Stomach smooth muscle (tissue), 2 donors: Measurements from ENCODE around the gene KLC3.

ENCODE experiments used
- H3K27ac ChIP-seq: one replicate; pipeline ENCODE4 v1.7.0; 2013; ENCODE audit warnings: mild to moderate bottlenecking, low read length, inconsistent platforms
- H3K27me3 ChIP-seq, 2 donors: one replicate each; pipeline ENCODE4 v1.7.0; 2013; ENCODE audit warnings: low read length in 2 of 2; ENCODE audit not compliant: insufficient read depth in 2 of 2, control insufficient read depth in 1 of 2
- H3K36me3 ChIP-seq, 2 donors: one replicate each; pipeline ENCODE4 v1.7.0; 2013; ENCODE audit warnings: low read length in 2 of 2; ENCODE audit not compliant: control insufficient read depth in 2 of 2, insufficient read depth in 2 of 2
- H3K4me1 ChIP-seq: one replicate; pipeline ENCODE4 v1.7.0; 2013; ENCODE audit warnings: low read length; ENCODE audit not compliant: control insufficient read depth, insufficient read depth
- H3K4me3 ChIP-seq, 2 donors: one replicate each; pipeline ENCODE4 v1.7.0; 2013; ENCODE audit warnings: low read length in 2 of 2
- H3K9ac ChIP-seq, 2 donors: one replicate each; pipeline ENCODE4 v1.7.0; 2013; ENCODE audit warnings: low read length in 2 of 2, mild to moderate bottlenecking in 1 of 2
- H3K9me3 ChIP-seq, 2 donors: one replicate each; pipeline ENCODE4 v1.7.0; 2013; ENCODE audit warnings: low read length in 2 of 2; ENCODE audit not compliant: control insufficient read depth in 2 of 2
- donor health status: healthy.
- donor health status: Pancreatic carcinoma.

Gene KLC3

DNA sequence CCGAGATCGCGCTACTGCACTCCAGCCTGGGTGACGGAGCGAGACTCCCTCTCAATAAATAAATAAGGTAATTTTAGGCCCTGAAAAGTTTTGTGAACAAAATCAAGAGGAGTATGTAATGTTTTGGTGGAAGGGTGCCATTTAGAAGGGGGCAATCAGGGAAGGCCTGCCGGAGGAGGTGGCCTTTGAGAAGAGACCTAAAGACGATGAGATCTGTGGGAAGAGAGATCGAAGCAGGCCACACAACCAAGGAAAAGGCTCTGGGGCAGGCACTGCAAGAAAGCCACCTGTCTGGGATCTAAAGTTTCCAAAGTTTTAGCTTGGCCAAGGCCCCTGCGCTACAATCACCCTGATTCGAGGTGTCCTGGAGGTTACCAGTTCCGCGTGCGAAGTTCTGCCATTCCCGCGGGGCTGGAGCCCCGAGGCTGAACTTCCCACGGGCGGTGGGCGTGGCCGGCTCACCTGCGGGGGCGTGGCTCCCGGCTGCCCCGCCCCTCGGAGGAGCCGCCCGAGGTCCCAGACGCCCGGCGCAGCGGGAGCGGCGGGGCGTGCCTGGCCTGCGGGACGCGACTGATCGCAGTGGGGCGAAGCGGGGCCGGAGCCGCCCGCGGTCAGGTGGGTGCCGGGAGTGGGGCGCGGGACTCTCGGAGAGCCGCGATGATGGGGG, at the start of gene KLC3:
KLC3 (plus strand) TSS at position 519 of the 667 bp plus-strand sequence. CDS start 4,792 bp downstream, outside the sequence.
- Histone ChIP-seq H3K9me3 (no peaks in the 10 kb centered on the region), H3K4me3 (no peak within 1 kb of the TSS), H3K4me1 (peaks cover 13% of the 10 kb centered on the region), H3K36me3 (no peaks in the 10 kb centered on the region), H3K27ac (no peak within 1 kb of the TSS), H3K9ac (no peak within 1 kb of the TSS), H3K27me3 (peaks cover 20 to 25% of the 10 kb centered on the region in 2 donors)

- peaks cover 21 to 25% of the 10 kb centered on the region in 2 donors for H3K36me3 ChIP-seq
- no peak overlapping the region for H3K9ac ChIP-seq
- H3K27ac ChIP-seq = no peak overlapping the region
- peaks cover 10% of the 10 kb centered on the region for H3K4me1 ChIP-seq
- H3K4me3 ChIP-seq = no peak overlapping the region
- no peaks in the 10 kb centered on the region for H3K27me3 ChIP-seq
- H3K9me3 ChIP-seq = no peaks in the 10 kb centered on the region
Observed at GRCh38 chr19:45291834-45292233, 48.7 kb upstream of the KLC3 start.

DNA sequence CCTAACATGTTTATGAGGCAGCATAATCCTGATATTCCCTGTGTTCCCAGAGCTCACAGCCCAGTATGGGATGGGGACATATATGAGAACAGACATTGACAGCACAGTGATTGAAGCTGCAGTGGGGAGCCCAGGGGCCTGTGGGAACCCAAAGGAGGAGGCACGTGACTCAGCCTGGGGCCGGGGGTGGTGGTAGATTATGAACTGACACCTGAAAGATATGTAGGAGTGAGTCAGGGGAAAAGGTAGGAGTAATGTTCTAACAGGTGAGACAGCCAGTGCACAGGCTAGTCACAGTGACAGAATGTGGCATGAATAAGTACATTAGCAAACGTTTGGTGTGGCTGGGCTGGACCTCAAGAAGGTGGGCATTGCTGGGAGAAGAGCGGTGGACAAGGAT, 46.9 kb upstream of the KLC3 start:
- no peaks in the 10 kb centered on the region for H3K27me3 ChIP-seq
- no peaks in the 10 kb centered on the region for H3K9me3 ChIP-seq
- H3K9ac ChIP-seq = no peak overlapping the region
- H3K27ac ChIP-seq = no peak overlapping the region
- peaks cover 21 to 23% of the 10 kb centered on the region in 2 donors for H3K36me3 ChIP-seq
- H3K4me3 ChIP-seq = no peak overlapping the region
- H3K4me1 ChIP-seq = peaks cover 10% of the 10 kb centered on the region

DNA sequence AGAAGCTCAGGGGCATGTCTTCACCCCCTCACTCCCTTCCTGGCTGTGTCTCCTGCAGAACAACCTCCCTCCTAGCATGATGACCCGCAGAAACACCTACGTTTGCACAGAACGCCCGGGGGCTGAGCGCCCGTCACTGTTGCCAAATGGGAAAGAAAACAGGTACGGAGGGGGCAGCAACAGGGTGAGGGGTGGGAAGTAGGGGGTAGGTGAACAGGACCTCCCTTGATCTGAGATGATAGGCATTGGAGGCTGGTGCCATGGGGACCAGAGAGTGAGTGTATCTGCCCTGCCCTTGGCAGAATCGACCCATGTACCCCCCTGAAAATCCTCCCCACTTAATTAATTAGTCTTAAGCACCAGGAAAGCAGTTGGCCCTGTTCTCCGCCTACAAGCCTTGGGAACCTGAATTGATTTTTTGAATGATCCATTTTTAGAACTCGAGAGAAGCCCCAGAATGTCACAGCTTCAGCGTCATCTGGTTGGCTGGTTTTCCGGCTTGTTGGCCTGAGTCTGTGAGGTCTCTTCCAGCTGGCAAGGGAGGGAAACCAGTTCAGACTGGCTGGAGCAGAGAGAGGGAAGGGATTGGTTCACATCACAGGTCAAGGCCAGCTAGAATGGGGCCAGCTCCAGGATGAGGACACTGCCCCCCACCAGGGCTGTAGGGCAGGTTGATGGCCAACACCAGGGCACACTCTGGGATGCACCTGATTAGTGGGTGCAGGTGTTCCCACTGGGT, 46.1 kb upstream of the KLC3 start:
- Histone ChIP-seq H3K4me3 (peak overlapping the region in 1 of 2 donors; percentile 3), H3K9ac (no peak overlapping the region), H3K4me1 (peaks cover 10% of the 10 kb centered on the region), H3K27me3 (no peaks in the 10 kb centered on the region), H3K27ac (no peak overlapping the region), H3K36me3 (peaks cover 25 to 26% of the 10 kb centered on the region in 2 donors), H3K9me3 (no peaks in the 10 kb centered on the region)

- no peak overlapping the region for H3K27ac ChIP-seq
- H3K27me3 ChIP-seq = no peaks in the 10 kb centered on the region
- H3K4me3 ChIP-seq = no peak overlapping the region
- no peaks in the 10 kb centered on the region for H3K9me3 ChIP-seq
- H3K4me1 ChIP-seq = peaks cover 15% of the 10 kb centered on the region
- no peak overlapping the region for H3K9ac ChIP-seq
- H3K36me3 ChIP-seq = peaks cover 16 to 19% of the 10 kb centered on the region in 2 donors
Observed at GRCh38 chr19:45295873-45296272, 44.7 kb upstream of the KLC3 start.

DNA sequence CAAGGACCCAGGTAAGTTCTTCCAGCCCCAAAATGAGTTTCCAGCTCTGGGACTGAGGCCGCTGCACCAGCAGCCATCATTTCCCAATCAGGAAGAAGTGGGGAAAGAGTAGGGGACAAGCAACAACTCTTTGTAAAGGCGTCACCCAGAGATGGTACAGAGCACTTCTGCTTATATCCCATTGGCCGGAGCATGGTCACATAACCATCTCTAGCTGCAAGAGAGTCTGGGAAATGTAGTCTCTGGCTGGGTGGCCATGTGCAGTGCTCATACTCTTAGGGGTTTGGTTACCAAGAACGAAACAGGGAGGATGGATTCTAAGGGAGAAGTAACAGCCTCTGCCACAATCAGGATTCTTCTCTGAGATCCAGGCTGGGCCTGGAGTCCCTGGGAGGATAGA, 44.2 kb upstream of the KLC3 start:
- Histone ChIP-seq H3K9ac (no peak overlapping the region), H3K36me3 (peaks cover 14 to 15% of the 10 kb centered on the region in 2 donors), H3K27me3 (no peaks in the 10 kb centered on the region), H3K4me3 (no peak overlapping the region), H3K4me1 (peaks cover 15% of the 10 kb centered on the region), H3K27ac (no peak overlapping the region), H3K9me3 (no peaks in the 10 kb centered on the region)

GRCh38 chr19:45297674-45298073, 42.9 kb upstream of the KLC3 start:
- Histone ChIP-seq H3K4me1 (peaks cover 15% of the 10 kb centered on the region), H3K9ac (no peak overlapping the region), H3K27me3 (no peaks in the 10 kb centered on the region), H3K36me3 (peaks cover 8 to 10% of the 10 kb centered on the region in 2 donors), H3K9me3 (no peaks in the 10 kb centered on the region), H3K27ac (no peak overlapping the region), H3K4me3 (no peak overlapping the region)

- Histone ChIP-seq H3K9ac (no peak overlapping the region), H3K9me3 (no peaks in the 10 kb centered on the region), H3K36me3 (peaks cover 8 to 10% of the 10 kb centered on the region in 2 donors)
Observed at GRCh38 chr19:45298264-45298663, 42.3 kb upstream of the KLC3 start.

GRCh38 chr19:45299719-45300118, 40.8 kb upstream of the KLC3 start:
- H3K9ac ChIP-seq = no peak overlapping the region

More at GRCh38 chr19:45298264-45298663, 42.3 kb upstream of the KLC3 start:
- Histone ChIP-seq H3K4me1 (peaks cover 15% of the 10 kb centered on the region), H3K4me3 (no peak overlapping the region), H3K27ac (no peak overlapping the region), H3K27me3 (no peaks in the 10 kb centered on the region)

GRCh38 chr19:45302416-45302815, 38.1 kb upstream of the KLC3 start:
- Histone ChIP-seq H3K36me3 (peaks cover 4 to 5% of the 10 kb centered on the region in 2 donors), H3K4me1 (peaks cover 5% of the 10 kb centered on the region), H3K9me3 (no peaks in the 10 kb centered on the region), H3K4me3 (no peak overlapping the region), H3K27ac (no peak overlapping the region), H3K27me3 (no peaks in the 10 kb centered on the region), H3K9ac (no peak overlapping the region)

More at GRCh38 chr19:45299719-45300118, 40.8 kb upstream of the KLC3 start:
- H3K4me3 ChIP-seq = no peak overlapping the region
- peaks cover 5 to 8% of the 10 kb centered on the region in 2 donors for H3K36me3 ChIP-seq
- H3K9me3 ChIP-seq = no peaks in the 10 kb centered on the region
- H3K4me1 ChIP-seq = peaks cover 7% of the 10 kb centered on the region
- H3K27ac ChIP-seq = no peak overlapping the region
- no peaks in the 10 kb centered on the region for H3K27me3 ChIP-seq
